ENCODE results near the gene CPA4. TPM values are rescaled to one million over a fixed set of nuclear protein-coding genes. Genes with fewer than 3 reads are reported as not detected.

Gene CPA4
- total RNA-seq, 2 experiments from 2014 or later = not detected

DNA sequence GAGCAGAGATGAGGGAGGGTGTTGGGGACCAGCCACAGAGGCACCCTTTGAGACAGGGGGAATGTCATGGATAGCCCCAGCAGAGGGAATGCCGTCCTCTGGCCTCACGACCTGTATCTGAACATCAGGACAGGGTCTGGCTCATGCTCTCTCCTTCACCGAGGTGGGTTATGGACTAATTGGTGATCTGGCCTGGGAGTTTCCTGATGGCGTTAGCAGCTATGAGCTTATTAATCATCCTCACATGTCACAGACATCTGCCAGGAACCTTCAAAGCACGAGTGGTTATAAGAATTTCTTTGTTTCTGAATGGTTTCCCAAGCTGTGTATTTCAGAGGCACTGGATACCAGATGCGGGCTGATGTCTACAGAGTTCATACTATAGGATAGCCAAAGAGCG, 6.9 kb downstream of the CPA4 start:
- Histone ChIP-seq H3K4me3 (ENCODE audit: low read depth, low read length, poor library complexity, severe bottlenecking) (no peak overlapping the region), H3K9me2 (ENCODE audit: insufficient read depth, low read length) (no peaks in the 10 kb centered on the region), H3K9me3 (ENCODE audit: low read length) (no peaks in the 10 kb centered on the region), H3K27ac (ENCODE audit: low read depth, low read length, poor library complexity, severe bottlenecking) (no peak overlapping the region), H4K20me1 (ENCODE audit: insufficient read depth, low read length) (no peaks in the 10 kb centered on the region), H3K36me3 (ENCODE audit: insufficient read depth, low read length) (no peaks in the 10 kb centered on the region), H3K4me2 (ENCODE audit: low read length) (no peak overlapping the region), H3K4me1 (ENCODE audit: insufficient read depth, low read length, poor library complexity, severe bottlenecking) (no peaks in the 10 kb centered on the region), H3K79me2 (ENCODE audit: insufficient read depth, low read depth, low read length) (no peaks in the 10 kb centered on the region), H2AFZ (ENCODE audit: low read length) (no peak overlapping the region)
- TF ChIP-seq, protein P1, sequence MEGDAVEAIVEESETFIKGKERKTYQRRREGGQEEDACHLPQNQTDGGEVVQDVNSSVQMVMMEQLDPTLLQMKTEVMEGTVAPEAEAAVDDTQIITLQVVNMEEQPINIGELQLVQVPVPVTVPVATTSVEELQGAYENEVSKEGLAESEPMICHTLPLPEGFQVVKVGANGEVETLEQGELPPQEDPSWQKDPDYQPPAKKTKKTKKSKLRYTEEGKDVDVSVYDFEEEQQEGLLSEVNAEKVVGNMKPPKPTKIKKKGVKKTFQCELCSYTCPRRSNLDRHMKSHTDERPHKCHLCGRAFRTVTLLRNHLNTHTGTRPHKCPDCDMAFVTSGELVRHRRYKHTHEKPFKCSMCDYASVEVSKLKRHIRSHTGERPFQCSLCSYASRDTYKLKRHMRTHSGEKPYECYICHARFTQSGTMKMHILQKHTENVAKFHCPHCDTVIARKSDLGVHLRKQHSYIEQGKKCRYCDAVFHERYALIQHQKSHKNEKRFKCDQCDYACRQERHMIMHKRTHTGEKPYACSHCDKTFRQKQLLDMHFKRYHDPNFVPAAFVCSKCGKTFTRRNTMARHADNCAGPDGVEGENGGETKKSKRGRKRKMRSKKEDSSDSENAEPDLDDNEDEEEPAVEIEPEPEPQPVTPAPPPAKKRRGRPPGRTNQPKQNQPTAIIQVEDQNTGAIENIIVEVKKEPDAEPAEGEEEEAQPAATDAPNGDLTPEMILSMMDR (conservative IDR thresholded peaks at IDR 0.05; ENCODE audit: low read length) = no peak
- TF ChIP-seq EZH2phosphoT487 (IDR thresholded peaks at IDR 0.05; ENCODE audit: borderline replicate concordance, low read depth, low read length) = no peak
- CTCF ChIA-PET (ENCODE audit: unreplicated experiment) = no interaction called here
- POLR2A ChIA-PET = no interaction called here
- intact Hi-C loops (cut with micrococcal nuclease; ENCODE audit: unreplicated experiment) = no loop called here
- BruUV-seq (replicated peaks) = no TSS peak
- DNase-seq (ENCODE audit: low spot score) = no peak

DNA sequence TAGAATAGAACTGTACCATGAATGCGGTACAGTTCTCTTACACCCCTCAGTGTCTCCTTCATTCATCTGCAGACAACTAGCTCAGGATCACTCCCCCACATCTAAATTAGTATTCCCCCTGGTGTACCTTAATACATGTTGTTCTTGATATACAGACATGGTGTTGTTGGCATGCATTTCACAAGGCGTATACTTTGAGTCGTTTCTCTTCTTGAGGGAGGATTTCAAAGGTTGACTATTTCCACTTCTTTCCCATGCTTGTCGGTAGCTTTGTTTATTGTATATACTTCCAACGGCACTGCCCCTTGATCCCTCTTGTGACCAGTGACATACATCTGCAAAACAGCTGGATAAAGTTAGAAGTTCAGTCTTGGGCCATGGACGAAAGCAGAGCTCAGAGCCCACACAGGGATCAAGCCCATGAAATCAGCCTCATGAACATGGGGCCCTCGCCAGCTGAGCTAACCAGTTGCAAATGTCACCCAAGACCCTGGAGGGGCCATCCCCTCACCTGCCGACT, 8.6 kb downstream of the CPA4 start:
- DNase-seq (ENCODE audit: low spot score) = no peak
- no peaks in the 10 kb centered on the region for H4K20me1 ChIP-seq (ENCODE audit: insufficient read depth, low read length)
- no peaks in the 10 kb centered on the region for H3K79me2 ChIP-seq (ENCODE audit: insufficient read depth, low read depth, low read length)
- BruUV-seq (replicated peaks) = no TSS peak
- no peaks in the 10 kb centered on the region for H3K9me3 ChIP-seq (ENCODE audit: low read length)
- H3K4me2 ChIP-seq (ENCODE audit: low read length) = no peak overlapping the region
- no peaks in the 10 kb centered on the region for H3K4me1 ChIP-seq (ENCODE audit: insufficient read depth, low read length, poor library complexity, severe bottlenecking)
- H3K4me3 ChIP-seq (ENCODE audit: low read depth, low read length, poor library complexity, severe bottlenecking) = no peak overlapping the region
- POLR2A ChIA-PET = no interaction called here
- no peaks in the 10 kb centered on the region for H3K9me2 ChIP-seq (ENCODE audit: insufficient read depth, low read length)
- CTCF ChIA-PET (ENCODE audit: unreplicated experiment) = no interaction called here
- TF ChIP-seq EZH2phosphoT487 (IDR thresholded peaks at IDR 0.05; ENCODE audit: borderline replicate concordance, low read depth, low read length) = no peak
- TF ChIP-seq, protein P1 (conservative IDR thresholded peaks at IDR 0.05; ENCODE audit: low read length) = no peak
- intact Hi-C loops (cut with micrococcal nuclease; ENCODE audit: unreplicated experiment) = no loop called here
- no peak overlapping the region for H3K27ac ChIP-seq (ENCODE audit: low read depth, low read length, poor library complexity, severe bottlenecking)
- no peaks in the 10 kb centered on the region for H3K36me3 ChIP-seq (ENCODE audit: insufficient read depth, low read length)
- no peak overlapping the region for H2AFZ ChIP-seq (ENCODE audit: low read length)

DNA sequence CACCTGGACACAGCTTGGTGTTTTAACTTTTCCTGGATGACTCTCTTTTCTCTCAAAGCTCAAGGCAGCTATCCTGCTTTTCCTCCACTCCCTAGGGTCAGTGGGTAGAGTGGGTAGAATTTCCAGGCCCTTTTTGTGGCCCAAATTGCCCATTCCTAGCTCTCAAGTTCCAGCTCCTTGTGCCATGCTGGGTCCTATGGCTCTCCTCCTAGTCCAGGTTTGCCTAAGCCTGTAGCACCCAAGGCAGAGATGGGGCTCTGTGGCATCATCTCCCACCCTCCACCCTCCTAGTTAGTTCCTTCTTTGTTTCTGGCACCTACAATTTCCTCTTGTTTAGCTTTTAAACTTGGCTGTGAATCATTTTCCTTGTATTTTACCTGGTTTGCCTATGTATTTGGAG, 9.7 kb downstream of the CPA4 start:
- Histone ChIP-seq H3K27ac (ENCODE audit: low read depth, low read length, poor library complexity, severe bottlenecking) (no peak overlapping the region), H3K9me2 (ENCODE audit: insufficient read depth, low read length) (no peaks in the 10 kb centered on the region), H3K4me2 (ENCODE audit: low read length) (no peak overlapping the region), H3K79me2 (ENCODE audit: insufficient read depth, low read depth, low read length) (no peaks in the 10 kb centered on the region), H3K36me3 (ENCODE audit: insufficient read depth, low read length) (no peaks in the 10 kb centered on the region), H4K20me1 (ENCODE audit: insufficient read depth, low read length) (no peaks in the 10 kb centered on the region), H3K9me3 (ENCODE audit: low read length) (no peaks in the 10 kb centered on the region), H3K4me3 (ENCODE audit: low read depth, low read length, poor library complexity, severe bottlenecking) (no peak overlapping the region), H3K4me1 (ENCODE audit: insufficient read depth, low read length, poor library complexity, severe bottlenecking) (no peaks in the 10 kb centered on the region), H2AFZ (ENCODE audit: low read length) (no peak overlapping the region)
- intact Hi-C loops (cut with micrococcal nuclease; ENCODE audit: unreplicated experiment) = no loop called here
- POLR2A ChIA-PET = no interaction called here
- TF ChIP-seq, protein P1 (conservative IDR thresholded peaks at IDR 0.05; ENCODE audit: low read length) = no peak
- BruUV-seq (replicated peaks) = no TSS peak
- CTCF ChIA-PET (ENCODE audit: unreplicated experiment) = no interaction called here
- DNase-seq (ENCODE audit: low spot score) = no peak
